GM21825 (cell line): Measurements from ENCODE around the gene ATP8B2.

ENCODE experiments used
- ATAC-seq: cut with Tn5 transposase; IDR thresholded peaks from one replicate; pipeline ENCODE4 v1.9.1; 2021; ENCODE audit warnings: mild to moderate bottlenecking, moderate library complexity; ENCODE audit not compliant: unreplicated experiment

The ATP8B2 gene

DNA sequence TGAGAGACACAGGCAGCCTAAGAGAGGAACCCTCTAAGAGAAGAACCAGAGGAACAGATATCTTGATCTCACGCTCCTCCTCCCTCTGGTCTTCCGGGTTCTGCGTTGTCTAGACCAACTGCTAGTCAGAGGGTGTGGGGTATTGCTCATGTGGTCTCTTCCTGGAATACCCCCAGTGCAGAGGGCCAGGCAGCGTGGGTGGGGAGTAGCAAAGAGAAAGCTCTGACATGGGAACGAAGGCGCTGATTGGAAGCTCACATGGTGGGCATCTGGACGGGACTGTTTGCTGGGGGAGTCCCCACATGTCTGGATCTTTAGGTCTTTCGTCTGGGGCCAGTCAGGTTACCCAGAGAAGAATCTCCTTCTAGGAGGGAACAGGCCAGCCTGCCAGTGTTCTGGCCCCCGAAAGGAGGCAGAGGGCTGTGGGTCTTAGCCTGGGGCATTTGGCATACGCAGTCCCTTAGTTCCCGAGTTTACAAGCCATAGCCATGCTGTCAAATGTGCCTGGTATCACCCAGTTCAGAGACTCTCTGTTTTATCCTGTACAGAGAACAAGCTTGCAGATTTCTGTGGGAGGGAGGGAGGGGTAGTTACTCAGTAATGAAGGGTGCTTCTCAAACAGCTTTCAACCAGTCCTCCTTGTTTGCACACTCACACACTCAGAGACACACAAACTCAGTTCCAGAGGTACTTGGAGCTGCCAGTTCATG, 61.5 kb downstream of the ATP8B2 start:
- no peak for ATAC-seq

DNA sequence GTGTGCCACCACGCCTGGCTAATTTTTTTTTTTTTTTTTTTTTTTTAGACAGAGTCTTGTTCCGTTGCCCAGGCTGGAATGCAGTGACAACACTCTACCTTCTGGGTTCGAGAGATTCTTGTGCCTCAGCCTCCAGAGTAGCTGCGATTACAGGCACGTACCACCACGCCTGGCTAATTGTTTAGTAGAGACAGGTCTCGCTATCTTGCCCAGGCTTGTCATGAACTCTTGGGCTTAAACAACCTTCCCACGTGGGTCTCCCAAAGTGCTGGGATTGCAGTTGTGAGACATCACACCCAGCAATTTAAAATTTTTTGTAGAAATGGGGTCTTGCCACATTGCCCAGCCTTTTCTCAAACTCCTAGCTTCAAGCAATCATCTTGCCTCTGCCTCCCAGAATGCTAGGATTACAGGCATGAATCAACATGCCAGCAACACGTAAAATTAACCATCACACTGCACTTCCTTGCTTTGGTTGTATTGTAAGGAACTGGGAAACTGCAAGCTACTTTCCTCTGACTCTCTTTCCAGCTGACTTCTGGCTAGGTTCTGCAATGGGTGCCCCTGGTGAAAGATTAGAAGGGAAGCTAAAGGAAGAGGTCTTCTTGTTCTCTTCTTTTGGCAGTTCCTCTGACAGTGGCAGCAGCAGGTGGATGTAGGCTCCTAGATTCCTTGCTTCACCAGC, 65.9 kb downstream of the ATP8B2 start:
- no peak for ATAC-seq

DNA sequence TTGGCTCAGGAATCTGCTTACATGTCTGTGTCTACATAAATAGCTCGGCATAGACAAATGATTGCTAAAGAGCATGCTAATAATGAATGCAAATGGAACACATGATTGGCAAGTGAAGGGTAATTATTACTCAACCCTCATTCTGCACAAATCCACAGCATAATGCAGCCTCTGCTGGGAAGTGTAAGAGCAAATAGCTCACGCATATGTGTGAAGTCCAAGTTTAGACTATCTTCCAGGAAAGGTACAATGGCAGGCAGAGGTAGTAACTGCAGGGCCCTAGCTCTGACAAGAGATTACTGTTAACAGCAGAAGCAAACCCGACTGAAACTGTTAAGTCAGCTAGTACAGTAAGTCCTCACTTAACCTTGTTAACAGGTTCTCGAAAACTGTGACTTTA, 72.8 kb downstream of the ATP8B2 start:
- ATAC-seq: no peak

DNA sequence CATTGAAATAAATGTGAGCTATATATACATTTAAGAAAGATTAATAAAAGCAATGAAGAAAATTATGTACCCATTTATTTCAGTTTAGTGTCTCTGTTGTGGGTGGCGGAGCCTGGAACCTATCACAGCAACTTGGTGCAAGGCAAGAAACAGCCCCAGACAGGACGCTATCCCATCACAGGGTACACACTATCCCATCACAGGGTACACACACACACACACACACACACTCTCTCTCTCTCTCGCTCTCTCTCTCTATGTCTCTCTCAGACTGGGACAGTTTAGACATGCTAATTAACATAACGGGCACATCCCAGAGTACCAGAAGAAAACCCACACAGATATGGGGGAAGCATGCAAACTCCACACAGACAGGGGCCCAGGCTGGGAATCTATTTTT, 73.4 kb downstream of the ATP8B2 start:
- ATAC-seq: no peak

DNA sequence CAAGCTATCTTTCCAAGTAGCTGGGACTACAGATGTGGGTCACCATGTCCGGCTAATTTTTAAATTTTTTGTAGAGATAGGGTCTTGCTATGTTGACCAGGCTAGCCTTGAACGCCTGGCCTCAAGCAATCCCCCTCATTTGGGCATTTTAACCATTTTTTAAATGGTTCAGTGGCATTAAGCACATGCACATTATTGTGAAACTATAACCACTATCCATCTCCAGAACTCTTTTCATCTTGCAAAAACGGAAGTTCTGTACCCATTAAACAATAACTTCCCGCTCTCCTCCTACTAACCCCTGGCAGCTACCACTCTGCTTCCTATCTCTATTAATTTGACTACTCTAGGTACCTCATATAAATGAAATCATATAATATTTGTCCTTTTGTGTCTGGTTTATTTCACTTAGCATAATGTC, 75.1 kb downstream of the ATP8B2 start:
- no peak for ATAC-seq
